ENCODE measurements around the gene RPS27.

The RPS27 gene

DNA sequence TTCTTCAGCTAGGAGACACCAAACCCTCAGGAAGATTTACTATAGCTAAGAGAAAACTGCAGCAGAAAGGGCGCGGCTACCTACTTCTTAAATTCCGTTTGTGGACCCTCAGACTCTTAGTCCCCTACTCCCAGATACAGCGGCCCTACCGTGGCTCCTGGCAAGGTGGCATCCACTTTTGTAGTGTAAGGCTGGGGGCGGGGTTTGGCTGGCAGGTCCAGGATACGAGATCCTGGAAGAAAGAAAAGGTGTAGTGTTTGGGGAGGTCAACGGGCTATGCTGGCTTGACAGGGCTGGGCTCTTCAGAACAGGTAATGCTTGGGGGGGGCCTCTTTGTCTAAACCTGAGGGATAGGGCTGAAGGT lies 22.6 kb upstream of the RPS27 start:
- TF ChIP-seq, protein P1, sequence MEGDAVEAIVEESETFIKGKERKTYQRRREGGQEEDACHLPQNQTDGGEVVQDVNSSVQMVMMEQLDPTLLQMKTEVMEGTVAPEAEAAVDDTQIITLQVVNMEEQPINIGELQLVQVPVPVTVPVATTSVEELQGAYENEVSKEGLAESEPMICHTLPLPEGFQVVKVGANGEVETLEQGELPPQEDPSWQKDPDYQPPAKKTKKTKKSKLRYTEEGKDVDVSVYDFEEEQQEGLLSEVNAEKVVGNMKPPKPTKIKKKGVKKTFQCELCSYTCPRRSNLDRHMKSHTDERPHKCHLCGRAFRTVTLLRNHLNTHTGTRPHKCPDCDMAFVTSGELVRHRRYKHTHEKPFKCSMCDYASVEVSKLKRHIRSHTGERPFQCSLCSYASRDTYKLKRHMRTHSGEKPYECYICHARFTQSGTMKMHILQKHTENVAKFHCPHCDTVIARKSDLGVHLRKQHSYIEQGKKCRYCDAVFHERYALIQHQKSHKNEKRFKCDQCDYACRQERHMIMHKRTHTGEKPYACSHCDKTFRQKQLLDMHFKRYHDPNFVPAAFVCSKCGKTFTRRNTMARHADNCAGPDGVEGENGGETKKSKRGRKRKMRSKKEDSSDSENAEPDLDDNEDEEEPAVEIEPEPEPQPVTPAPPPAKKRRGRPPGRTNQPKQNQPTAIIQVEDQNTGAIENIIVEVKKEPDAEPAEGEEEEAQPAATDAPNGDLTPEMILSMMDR (IDR thresholded peaks at IDR 0.05; ENCODE audit: low read depth, low read length, missing control alignments): no peak
- DNase-seq (ENCODE audit: extremely low read depth, low read depth): no peak
- H3K4me3 ChIP-seq (replicated peaks; ENCODE audit: low read depth, low read length): peak overlapping the region; percentile 68

DNA sequence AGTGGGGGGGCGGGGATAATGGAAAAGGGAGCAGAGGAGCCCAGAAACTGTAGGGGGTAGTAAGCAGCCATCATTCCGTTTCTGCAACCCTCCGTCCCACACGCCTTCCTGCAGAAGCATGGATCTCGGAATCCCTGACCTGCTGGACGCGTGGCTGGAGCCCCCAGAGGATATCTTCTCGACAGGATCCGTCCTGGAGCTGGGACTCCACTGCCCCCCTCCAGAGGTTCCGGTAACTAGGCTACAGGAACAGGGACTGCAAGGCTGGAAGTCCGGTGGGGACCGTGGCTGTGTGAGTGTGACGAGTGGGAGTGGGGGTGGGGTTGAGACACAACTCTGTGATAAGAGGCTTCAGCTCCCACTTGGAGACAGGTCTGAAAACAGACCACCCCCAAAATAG lies 22.2 kb upstream of the RPS27 start:
- no peak for DNase-seq (ENCODE audit: extremely low read depth, low read depth)
- TF ChIP-seq, protein P1 (IDR thresholded peaks at IDR 0.05; ENCODE audit: low read depth, low read length, missing control alignments): no peak

DNA sequence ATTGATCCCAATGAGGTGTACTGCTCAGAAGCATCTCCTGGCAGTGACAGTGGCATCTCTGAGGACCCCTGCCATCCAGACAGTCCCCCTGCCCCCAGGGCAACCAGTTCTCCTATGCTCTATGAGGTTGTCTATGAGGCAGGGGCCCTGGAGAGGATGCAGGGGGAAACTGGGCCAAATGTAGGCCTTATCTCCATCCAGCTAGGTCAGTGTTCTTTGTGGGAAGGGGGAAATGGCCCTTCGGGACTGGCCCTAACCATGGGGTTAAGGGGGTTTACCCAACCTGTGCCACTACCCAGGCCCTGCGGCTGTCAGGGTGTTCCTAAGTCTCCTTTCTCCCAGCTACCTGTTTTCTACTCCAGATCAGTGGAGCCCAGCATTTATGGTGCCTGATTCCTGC lies 21.6 kb upstream of the RPS27 start:
- TF ChIP-seq, protein P1 (IDR thresholded peaks at IDR 0.05; ENCODE audit: low read depth, low read length, missing control alignments): no peak
- H3K4me3 ChIP-seq (replicated peaks; ENCODE audit: low read depth, low read length): peak overlapping the region; percentile 68
- no peak for DNase-seq (ENCODE audit: extremely low read depth, low read depth)

More for the DNA sequence above, 22.2 kb upstream of the RPS27 start:
- peak overlapping the region; percentile 68 for H3K4me3 ChIP-seq (replicated peaks; ENCODE audit: low read depth, low read length)

DNA sequence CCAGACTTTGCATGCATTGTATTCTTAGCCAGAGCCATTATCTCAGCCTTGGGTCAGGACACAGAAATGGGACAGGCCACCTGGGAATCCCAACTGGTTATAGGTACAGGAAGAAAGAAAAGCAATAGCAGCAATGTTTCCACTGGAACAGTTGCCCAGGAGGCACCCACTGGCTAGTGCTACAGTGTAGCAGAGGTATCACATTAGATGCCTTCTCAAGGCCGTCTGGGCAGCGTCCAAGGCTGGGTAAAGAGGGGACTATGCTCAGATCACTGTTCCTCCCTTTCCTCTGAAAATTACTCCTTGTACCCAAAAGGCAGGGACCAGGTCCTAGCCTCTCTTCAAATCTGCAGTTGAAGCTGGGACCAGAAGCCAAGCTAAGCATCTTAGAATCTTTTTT lies 20.2 kb upstream of the RPS27 start:
- TF ChIP-seq, protein P1 (IDR thresholded peaks at IDR 0.05; ENCODE audit: low read depth, low read length, missing control alignments): no peak
- H3K4me3 ChIP-seq (replicated peaks; ENCODE audit: low read depth, low read length): no peak overlapping the region
- no peak for DNase-seq (ENCODE audit: extremely low read depth, low read depth)

DNA sequence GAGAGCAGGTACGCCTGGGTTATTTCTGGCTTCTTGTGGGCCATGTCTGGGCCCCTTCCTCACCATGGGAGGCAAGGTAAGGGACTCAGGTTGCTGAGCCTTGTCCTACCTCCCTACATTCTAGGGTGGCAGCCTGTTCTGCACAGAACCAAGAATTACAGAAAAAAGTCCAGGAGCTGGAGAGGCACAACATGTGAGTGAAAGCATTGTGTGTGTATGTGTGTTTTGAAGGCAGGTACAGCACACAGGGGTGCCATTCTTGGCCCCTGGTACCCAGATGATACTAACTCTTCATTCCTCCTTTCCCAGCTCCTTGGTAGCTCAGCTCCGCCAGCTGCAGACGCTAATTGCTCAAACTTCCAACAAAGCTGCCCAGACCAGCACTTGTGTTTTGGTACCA lies 17.5 kb upstream of the RPS27 start:
- H3K4me3 ChIP-seq (replicated peaks; ENCODE audit: low read depth, low read length): no peak overlapping the region
- no peak for DNase-seq (ENCODE audit: extremely low read depth, low read depth)
- TF ChIP-seq, protein P1 (IDR thresholded peaks at IDR 0.05; ENCODE audit: low read depth, low read length, missing control alignments): no peak

DNA sequence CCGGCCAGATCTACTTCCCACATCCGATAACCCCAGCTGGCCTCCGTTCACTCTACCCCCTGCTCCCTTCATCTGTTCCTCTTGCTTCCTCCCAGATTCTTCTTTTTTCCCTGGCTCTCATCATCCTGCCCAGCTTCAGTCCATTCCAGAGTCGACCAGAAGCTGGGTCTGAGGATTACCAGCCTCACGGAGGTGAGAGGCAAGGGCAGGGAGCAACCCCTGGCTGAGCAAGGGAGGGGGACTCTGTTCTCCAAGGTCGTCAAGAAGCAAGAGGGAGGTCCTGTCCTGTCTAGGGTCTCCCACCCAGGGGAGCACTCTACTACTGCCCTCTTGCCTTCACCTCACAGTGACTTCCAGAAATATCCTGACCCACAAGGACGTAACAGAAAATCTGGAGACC lies 17.0 kb upstream of the RPS27 start:
- no peak for DNase-seq (ENCODE audit: extremely low read depth, low read depth)
- H3K4me3 ChIP-seq (replicated peaks; ENCODE audit: low read depth, low read length): no peak overlapping the region
- TF ChIP-seq, protein P1 (IDR thresholded peaks at IDR 0.05; ENCODE audit: low read depth, low read length, missing control alignments): no peak

DNA sequence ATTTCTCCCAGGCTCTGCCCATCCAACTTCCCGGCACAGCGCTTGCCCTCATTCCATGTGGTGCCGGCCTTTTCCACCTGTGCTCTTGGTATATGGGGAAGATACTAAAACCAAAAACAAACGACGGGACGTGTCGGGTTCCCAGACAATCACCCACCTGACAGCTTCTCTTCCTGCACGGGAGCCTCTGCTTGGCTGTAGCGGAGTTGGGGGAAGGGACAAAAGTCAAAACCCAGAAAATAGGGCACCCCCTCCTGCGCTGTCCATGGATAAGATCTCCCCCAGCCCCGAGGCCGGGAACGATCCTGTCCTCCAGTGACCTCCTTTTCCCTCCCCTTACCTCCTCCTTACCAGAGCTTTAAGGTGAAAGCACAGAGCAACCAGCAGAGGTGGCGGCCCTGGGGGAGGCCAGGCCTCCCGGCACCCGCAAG lies 13.7 kb upstream of the RPS27 start:
- peak overlapping the region; percentile 78 for H3K4me3 ChIP-seq (replicated peaks; ENCODE audit: low read depth, low read length)
- DNase-seq (ENCODE audit: extremely low read depth, low read depth): no peak
- TF ChIP-seq, protein P1 (IDR thresholded peaks at IDR 0.05; ENCODE audit: low read depth, low read length, missing control alignments): no peak

Data from HFF-Myc (cell line).